Measurements from ENCODE around the gene TP53TG5.

TP53TG5 gene

GRCh38 chr20:45412653-45413052, 34.5 kb upstream of the TP53TG5 start:
- Histone ChIP-seq H3K27ac (ENCODE audit: low read length) (no peak overlapping the region), H3K27me3 (ENCODE audit: low read depth, low read length) (no peaks in the 10 kb centered on the region), H3K9me3 (ENCODE audit: control insufficient read depth in 1 of 2, low read length in 2 of 2) (no peaks in the 10 kb centered on the region), H3K4me3 (ENCODE audit: low read depth in 1 of 2, low read length in 2 of 2) (no peak overlapping the region), H3K36me3 (ENCODE audit: control insufficient read depth in 1 of 2, insufficient read depth in 2 of 2, low read length in 2 of 2) (peaks cover 24 to 34% of the 10 kb centered on the region in 2 donors), H3K4me1 (ENCODE audit: control insufficient read depth in 1 of 2, insufficient read depth in 2 of 2, low read length in 2 of 2) (peaks cover 8 to 25% of the 10 kb centered on the region in 2 donors)

- peaks cover 0 to 15% of the 10 kb centered on the region in 2 donors for H3K4me1 ChIP-seq (ENCODE audit: control insufficient read depth in 1 of 2, insufficient read depth in 2 of 2, low read length in 2 of 2)
- no peaks in the 10 kb centered on the region for H3K9me3 ChIP-seq (ENCODE audit: control insufficient read depth in 1 of 2, low read length in 2 of 2)
- H3K27ac ChIP-seq (ENCODE audit: low read length): peak overlapping the region; percentile 41
- no peak overlapping the region for H3K4me3 ChIP-seq (ENCODE audit: low read depth in 1 of 2, low read length in 2 of 2)
- peaks cover 24 to 34% of the 10 kb centered on the region in 2 donors for H3K36me3 ChIP-seq (ENCODE audit: control insufficient read depth in 1 of 2, insufficient read depth in 2 of 2, low read length in 2 of 2)
- H3K27me3 ChIP-seq (ENCODE audit: low read depth, low read length): no peaks in the 10 kb centered on the region
Measured at GRCh38 chr20:45410887-45411286, 32.8 kb upstream of the TP53TG5 start.

- H3K4me1 ChIP-seq (ENCODE audit: control insufficient read depth in 1 of 2, insufficient read depth in 2 of 2, low read length in 2 of 2): peaks cover 0 to 15% of the 10 kb centered on the region in 2 donors
- H3K4me3 ChIP-seq (ENCODE audit: low read depth in 1 of 2, low read length in 2 of 2): no peak overlapping the region
- H3K36me3 ChIP-seq (ENCODE audit: control insufficient read depth in 1 of 2, insufficient read depth in 2 of 2, low read length in 2 of 2): peaks cover 24 to 34% of the 10 kb centered on the region in 2 donors
- H3K27ac ChIP-seq (ENCODE audit: low read length): no peak overlapping the region
- no peaks in the 10 kb centered on the region for H3K9me3 ChIP-seq (ENCODE audit: control insufficient read depth in 1 of 2, low read length in 2 of 2)
- H3K27me3 ChIP-seq (ENCODE audit: low read depth, low read length): no peaks in the 10 kb centered on the region
Measured at GRCh38 chr20:45409521-45410272, 31.6 kb upstream of the TP53TG5 start.

- peak overlapping the region; percentile 97 for H3K27ac ChIP-seq (ENCODE audit: low read length)
- peak overlapping the region; percentile 89 to 94 for H3K4me3 ChIP-seq (ENCODE audit: low read depth in 1 of 2, low read length in 2 of 2)
- H3K36me3 ChIP-seq (ENCODE audit: control insufficient read depth in 1 of 2, insufficient read depth in 2 of 2, low read length in 2 of 2): peaks cover 24 to 34% of the 10 kb centered on the region in 2 donors
- no peaks in the 10 kb centered on the region for H3K27me3 ChIP-seq (ENCODE audit: low read depth, low read length)
- peaks cover 0 to 15% of the 10 kb centered on the region in 2 donors for H3K4me1 ChIP-seq (ENCODE audit: control insufficient read depth in 1 of 2, insufficient read depth in 2 of 2, low read length in 2 of 2)
- H3K9me3 ChIP-seq (ENCODE audit: control insufficient read depth in 1 of 2, low read length in 2 of 2): no peaks in the 10 kb centered on the region
Measured at GRCh38 chr20:45408646-45409213, 30.6 kb upstream of the TP53TG5 start.

GRCh38 chr20:45407783-45408645, 29.9 kb upstream of the TP53TG5 start, which contains the start of gene DBNDD2:
Gene DBNDD2 (plus strand): TSS chr20:45408289. CDS start chr20:45408468, 179 bp downstream.
- no peaks in the 10 kb centered on the region for H3K27me3 ChIP-seq (ENCODE audit: low read depth, low read length)
- peak within 1 kb of the TSS; percentile 89 to 94 for H3K4me3 ChIP-seq (ENCODE audit: low read depth in 1 of 2, low read length in 2 of 2)
- H3K36me3 ChIP-seq (ENCODE audit: control insufficient read depth in 1 of 2, insufficient read depth in 2 of 2, low read length in 2 of 2): peaks cover 24 to 34% of the 10 kb centered on the region in 2 donors
- no peaks in the 10 kb centered on the region for H3K9me3 ChIP-seq (ENCODE audit: control insufficient read depth in 1 of 2, low read length in 2 of 2)
- H3K4me1 ChIP-seq (ENCODE audit: control insufficient read depth in 1 of 2, insufficient read depth in 2 of 2, low read length in 2 of 2): peaks cover 0 to 15% of the 10 kb centered on the region in 2 donors
- peak within 1 kb of the TSS; percentile 97 for H3K27ac ChIP-seq (ENCODE audit: low read length)

GRCh38 chr20:45407067-45407745, 29.1 kb upstream of the TP53TG5 start:
- peaks cover 0 to 15% of the 10 kb centered on the region in 2 donors for H3K4me1 ChIP-seq (ENCODE audit: control insufficient read depth in 1 of 2, insufficient read depth in 2 of 2, low read length in 2 of 2)
- H3K9me3 ChIP-seq (ENCODE audit: control insufficient read depth in 1 of 2, low read length in 2 of 2): no peaks in the 10 kb centered on the region
- H3K27me3 ChIP-seq (ENCODE audit: low read depth, low read length): no peaks in the 10 kb centered on the region
- peak overlapping the region; percentile 97 for H3K27ac ChIP-seq (ENCODE audit: low read length)
- peaks cover 24 to 31% of the 10 kb centered on the region in 2 donors for H3K36me3 ChIP-seq (ENCODE audit: control insufficient read depth in 1 of 2, insufficient read depth in 2 of 2, low read length in 2 of 2)
- H3K4me3 ChIP-seq (ENCODE audit: low read depth in 1 of 2, low read length in 2 of 2): peak overlapping the region; percentile 89 to 94

- Histone ChIP-seq H3K9me3 (ENCODE audit: control insufficient read depth in 1 of 2, low read length in 2 of 2) (no peaks in the 10 kb centered on the region), H3K4me1 (ENCODE audit: control insufficient read depth in 1 of 2, insufficient read depth in 2 of 2, low read length in 2 of 2) (peaks cover 0 to 15% of the 10 kb centered on the region in 2 donors), H3K27ac (ENCODE audit: low read length) (peak overlapping the region; percentile 97), H3K36me3 (ENCODE audit: control insufficient read depth in 1 of 2, insufficient read depth in 2 of 2, low read length in 2 of 2) (peaks cover 24 to 27% of the 10 kb centered on the region in 2 donors), H3K4me3 (ENCODE audit: low read depth in 1 of 2, low read length in 2 of 2) (peak overlapping the region; percentile 89 to 94), H3K27me3 (ENCODE audit: low read depth, low read length) (no peaks in the 10 kb centered on the region)
Measured at GRCh38 chr20:45406260-45407066, 28.3 kb upstream of the TP53TG5 start.

- H3K9me3 ChIP-seq (ENCODE audit: control insufficient read depth in 1 of 2, low read length in 2 of 2): no peaks in the 10 kb centered on the region
- H3K4me3 ChIP-seq (ENCODE audit: low read depth in 1 of 2, low read length in 2 of 2): peak overlapping the region; percentile 89 to 94
- H3K4me1 ChIP-seq (ENCODE audit: control insufficient read depth in 1 of 2, insufficient read depth in 2 of 2, low read length in 2 of 2): peaks cover 0 to 15% of the 10 kb centered on the region in 2 donors
- H3K27me3 ChIP-seq (ENCODE audit: low read depth, low read length): no peaks in the 10 kb centered on the region
- peak overlapping the region; percentile 77 for H3K27ac ChIP-seq (ENCODE audit: low read length)
- peaks cover 20 to 21% of the 10 kb centered on the region in 2 donors for H3K36me3 ChIP-seq (ENCODE audit: control insufficient read depth in 1 of 2, insufficient read depth in 2 of 2, low read length in 2 of 2)
Measured at GRCh38 chr20:45405571-45406259, 27.6 kb upstream of the TP53TG5 start.

- no peaks in the 10 kb centered on the region for H3K27me3 ChIP-seq (ENCODE audit: low read depth, low read length)
- peaks cover 0 to 15% of the 10 kb centered on the region in 2 donors for H3K4me1 ChIP-seq (ENCODE audit: control insufficient read depth in 1 of 2, insufficient read depth in 2 of 2, low read length in 2 of 2)
- H3K27ac ChIP-seq (ENCODE audit: low read length): no peak overlapping the region
- H3K9me3 ChIP-seq (ENCODE audit: control insufficient read depth in 1 of 2, low read length in 2 of 2): no peaks in the 10 kb centered on the region
- peaks cover 8 to 9% of the 10 kb centered on the region in 2 donors for H3K36me3 ChIP-seq (ENCODE audit: control insufficient read depth in 1 of 2, insufficient read depth in 2 of 2, low read length in 2 of 2)
- H3K4me3 ChIP-seq (ENCODE audit: low read depth in 1 of 2, low read length in 2 of 2): no peak overlapping the region
Measured at GRCh38 chr20:45404438-45404837, 26.3 kb upstream of the TP53TG5 start.

GRCh38 chr20:45402946-45403345, 24.8 kb upstream of the TP53TG5 start:
- no peaks in the 10 kb centered on the region for H3K36me3 ChIP-seq (ENCODE audit: control insufficient read depth in 1 of 2, insufficient read depth in 2 of 2, low read length in 2 of 2)
- no peaks in the 10 kb centered on the region for H3K27me3 ChIP-seq (ENCODE audit: low read depth, low read length)
- no peaks in the 10 kb centered on the region for H3K9me3 ChIP-seq (ENCODE audit: control insufficient read depth in 1 of 2, low read length in 2 of 2)
- no peak overlapping the region for H3K4me3 ChIP-seq (ENCODE audit: low read depth in 1 of 2, low read length in 2 of 2)
- no peak overlapping the region for H3K27ac ChIP-seq (ENCODE audit: low read length)
- peaks cover 0 to 7% of the 10 kb centered on the region in 2 donors for H3K4me1 ChIP-seq (ENCODE audit: control insufficient read depth in 1 of 2, insufficient read depth in 2 of 2, low read length in 2 of 2)

Data from muscle layer of duodenum (tissue), 2 donors.